Stimulated activated CD4-positive, alpha-beta T cell treated with anti-CD3 and anti-CD28 coated beads, Interleukin-4, amount 100 ng/mL, for 4 hours (primary cell): Measurements from ENCODE around the gene DNAJA2.
A peak's percentile ranks its signal among the peaks of the same experiment; 100 is the strongest.

ENCODE experiments used
- DNase-seq, 2 experiments: peaks; one replicate each; pipeline ENCODE4 v3.0.0-alpha.2; 2020

Gene DNAJA2

DNA sequence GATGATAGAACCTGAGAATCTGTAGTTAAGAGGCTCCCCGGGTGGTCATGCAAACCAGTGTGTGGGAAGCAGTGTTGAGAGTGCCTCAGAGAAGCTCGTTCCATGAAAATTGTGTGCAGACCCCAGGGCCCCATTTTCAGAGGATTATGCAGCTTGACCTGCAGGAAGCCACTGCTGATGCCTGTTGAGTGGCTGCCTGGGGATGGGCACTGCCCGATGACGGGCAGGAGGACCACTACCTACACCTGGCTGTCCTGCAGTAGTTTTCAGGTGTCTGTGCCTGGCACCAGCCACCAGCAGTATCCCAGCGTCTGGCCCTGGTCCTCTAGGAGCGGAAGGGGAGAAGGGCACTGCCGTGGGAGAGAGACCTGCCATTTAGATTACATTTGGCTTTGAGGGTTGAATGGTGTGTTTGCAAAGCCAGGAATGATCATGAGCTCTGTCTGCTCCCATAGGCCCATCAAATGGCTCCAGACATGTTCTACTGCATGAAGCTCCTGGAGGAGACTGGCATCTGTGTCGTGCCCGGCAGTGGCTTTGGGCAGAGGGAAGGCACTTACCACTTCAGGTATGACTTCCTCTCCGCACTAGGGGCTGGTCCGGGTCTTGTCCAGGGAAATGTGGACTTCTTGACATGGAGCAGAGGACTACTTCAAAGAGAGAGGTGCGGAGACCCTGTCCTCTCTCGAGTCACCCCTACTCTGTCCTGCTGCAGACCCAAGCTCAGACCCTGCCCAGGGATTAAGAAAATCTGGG lies 46.8 kb downstream of the DNAJA2 start:
- DNase-seq, result no peak

DNA sequence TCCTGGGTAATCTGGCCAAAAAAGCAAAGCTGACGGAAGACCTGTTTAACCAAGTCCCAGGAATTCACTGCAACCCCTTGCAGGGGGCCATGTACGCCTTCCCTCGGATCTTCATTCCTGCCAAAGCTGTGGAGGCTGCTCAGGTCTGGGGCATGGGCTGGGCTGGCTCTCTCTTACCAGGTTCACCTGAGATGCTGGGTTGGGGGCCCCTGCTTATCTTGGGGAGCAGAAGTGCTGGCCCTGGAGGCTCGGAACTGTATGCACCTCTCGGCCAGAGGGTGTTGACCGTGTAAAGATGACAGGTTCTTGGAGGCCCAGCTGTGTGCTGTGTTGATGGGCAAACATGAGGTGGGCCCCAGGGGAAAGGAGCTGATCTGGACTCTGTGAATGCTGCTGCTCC lies 49.1 kb downstream of the DNAJA2 start:
- DNase-seq, result no peak

DNA sequence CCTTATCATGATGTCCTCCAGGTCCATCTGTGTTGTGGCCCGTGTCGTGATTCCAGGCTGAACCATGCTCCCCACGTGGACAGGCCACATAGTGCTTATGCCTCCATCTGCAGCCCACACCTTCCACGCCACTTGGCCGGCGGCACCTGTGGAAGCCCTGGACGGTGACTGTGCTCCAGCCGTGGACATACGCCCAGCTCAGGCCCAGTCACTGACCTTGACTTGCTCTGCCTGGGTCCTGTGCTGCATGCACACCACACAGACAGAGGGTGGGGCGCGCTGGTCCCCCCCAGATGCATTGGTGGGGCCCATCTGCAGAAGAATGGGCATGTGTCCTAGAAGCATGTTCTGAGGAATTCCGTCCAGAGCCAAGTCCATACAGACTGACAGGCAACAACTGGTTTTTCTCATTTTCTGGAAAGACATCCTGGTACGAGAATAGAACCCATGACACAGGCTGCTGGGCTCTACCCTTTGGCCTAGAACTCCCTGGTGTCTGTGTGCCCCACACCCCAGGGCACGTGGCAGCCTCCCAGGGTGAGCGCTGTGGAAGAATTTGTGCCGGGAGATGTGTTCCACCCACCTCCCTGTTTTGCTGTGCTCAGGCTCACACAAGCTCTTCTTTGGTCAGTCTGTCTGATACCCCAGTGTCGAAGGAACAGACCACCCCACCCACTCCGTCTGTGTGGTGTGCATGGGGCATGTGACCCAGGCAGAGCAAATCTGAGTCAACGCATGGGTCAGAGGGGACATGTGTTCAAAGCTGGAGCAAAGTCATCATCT lies 49.8 kb downstream of the DNAJA2 start:
- DNase-seq, result no peak

DNA sequence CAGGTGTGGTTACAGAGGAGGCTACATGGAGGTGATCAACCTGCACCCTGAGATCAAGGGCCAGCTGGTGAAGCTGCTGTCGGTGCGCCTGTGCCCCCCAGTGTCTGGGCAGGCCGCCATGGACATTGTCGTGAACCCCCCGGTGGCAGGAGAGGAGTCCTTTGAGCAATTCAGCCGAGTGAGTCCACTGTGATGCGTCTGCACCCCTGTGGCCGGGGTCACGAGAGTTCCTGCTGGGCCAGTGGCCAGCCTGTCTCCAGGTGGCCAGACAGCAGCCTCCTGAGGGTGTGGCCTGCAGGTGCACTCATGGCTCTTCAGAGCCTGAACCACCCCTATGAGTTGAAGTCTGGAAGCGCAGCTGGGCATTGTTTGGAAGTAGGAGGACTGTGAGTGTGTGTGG lies 51.2 kb downstream of the DNAJA2 start:
- DNase-seq, result no peak

- DNase-seq, result no peak
These were observed 52.9 kb downstream of the DNAJA2 start for GRCh38 chr16:46920402-46921068.

GRCh38 chr16:46918905-46919792 lies 54.3 kb downstream of the DNAJA2 start:
- DNase-seq, result no peak

DNA sequence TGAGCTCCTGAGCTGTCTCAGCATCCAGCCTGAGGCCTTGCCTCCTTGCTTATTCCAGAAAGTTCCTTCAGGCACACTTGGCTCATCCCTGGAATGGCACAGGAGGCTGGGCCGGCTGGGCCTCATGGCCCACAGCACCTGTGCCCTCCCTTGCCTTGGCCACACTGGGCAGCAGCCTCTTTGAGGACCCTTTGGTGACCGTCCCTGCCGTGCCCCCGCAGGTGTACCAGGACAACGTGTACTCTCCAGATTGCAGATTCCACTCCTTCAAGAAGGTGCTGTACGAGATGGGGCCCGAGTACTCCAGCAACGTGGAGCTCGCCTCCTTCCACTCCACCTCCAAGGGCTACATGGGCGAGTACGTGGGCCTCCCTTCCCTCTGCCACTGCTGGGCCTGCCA lies 55.1 kb downstream of the DNAJA2 start:
- DNase-seq, result no peak

- DNase-seq, result no peak
These were observed 56.5 kb downstream of the DNAJA2 start for GRCh38 chr16:46916980-46917379.

DNA sequence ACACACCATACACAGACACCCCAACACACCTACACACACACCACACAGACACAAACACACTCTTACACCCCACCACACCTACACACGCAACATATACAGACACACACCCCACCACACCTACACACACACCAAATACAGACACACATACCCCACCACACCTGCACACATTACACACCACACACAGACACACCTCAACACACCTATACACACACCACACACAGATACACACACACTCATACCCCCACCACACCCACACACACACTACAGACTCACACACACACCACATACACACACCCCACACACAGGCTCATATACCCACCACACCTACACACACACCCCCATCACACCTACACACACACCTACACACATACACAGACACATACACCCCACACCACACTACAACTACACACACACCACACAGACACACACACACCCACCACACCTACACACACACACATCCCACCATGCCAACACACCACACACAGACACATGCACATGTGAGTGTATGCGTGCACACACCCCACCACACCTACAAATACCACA lies 57.9 kb downstream of the DNAJA2 start:
- DNase-seq, result no peak

- no peak for DNase-seq
These were observed 58.8 kb downstream of the DNAJA2 start for GRCh38 chr16:46914556-46915201.

DNA sequence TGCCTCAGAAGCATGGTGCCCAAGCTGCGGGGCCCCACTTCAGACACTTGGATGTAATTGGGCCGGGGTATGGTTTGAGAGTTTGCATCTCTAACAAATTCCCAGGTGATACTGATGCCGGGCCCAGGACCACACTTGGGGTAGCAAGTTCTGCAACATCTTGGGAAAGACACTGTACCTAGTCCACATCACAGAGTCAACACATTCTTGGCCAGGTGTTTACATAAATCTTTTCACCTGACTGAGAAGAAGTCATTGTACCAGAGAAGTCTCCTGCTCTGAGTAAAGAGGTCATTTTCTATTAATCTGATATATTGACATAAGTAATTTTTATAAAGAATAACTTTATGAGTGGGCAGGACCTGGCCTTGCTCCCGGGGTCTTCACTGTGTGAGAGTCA lies 61.8 kb downstream of the DNAJA2 start:
- no peak for DNase-seq

DNA sequence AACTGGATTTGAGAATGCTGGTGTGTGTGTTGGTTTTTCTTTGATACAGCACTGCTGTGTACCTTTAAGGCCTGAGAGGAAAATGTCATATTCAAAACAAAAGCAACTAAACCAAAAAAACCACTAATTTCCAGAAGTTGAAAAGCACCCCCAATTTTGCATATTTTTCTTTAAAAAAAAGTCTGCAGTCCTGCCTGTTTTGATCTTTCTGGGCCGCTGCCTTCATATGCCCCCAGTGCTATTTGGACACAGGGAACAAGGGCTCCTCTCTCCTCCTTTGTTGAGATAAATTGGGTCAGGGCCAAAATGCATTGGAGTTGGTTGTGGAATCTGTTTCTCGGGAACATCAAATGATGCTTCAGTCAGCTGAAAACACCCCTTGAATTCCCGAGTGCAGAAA lies 62.4 kb downstream of the DNAJA2 start:
- DNase-seq, result no peak

DNA sequence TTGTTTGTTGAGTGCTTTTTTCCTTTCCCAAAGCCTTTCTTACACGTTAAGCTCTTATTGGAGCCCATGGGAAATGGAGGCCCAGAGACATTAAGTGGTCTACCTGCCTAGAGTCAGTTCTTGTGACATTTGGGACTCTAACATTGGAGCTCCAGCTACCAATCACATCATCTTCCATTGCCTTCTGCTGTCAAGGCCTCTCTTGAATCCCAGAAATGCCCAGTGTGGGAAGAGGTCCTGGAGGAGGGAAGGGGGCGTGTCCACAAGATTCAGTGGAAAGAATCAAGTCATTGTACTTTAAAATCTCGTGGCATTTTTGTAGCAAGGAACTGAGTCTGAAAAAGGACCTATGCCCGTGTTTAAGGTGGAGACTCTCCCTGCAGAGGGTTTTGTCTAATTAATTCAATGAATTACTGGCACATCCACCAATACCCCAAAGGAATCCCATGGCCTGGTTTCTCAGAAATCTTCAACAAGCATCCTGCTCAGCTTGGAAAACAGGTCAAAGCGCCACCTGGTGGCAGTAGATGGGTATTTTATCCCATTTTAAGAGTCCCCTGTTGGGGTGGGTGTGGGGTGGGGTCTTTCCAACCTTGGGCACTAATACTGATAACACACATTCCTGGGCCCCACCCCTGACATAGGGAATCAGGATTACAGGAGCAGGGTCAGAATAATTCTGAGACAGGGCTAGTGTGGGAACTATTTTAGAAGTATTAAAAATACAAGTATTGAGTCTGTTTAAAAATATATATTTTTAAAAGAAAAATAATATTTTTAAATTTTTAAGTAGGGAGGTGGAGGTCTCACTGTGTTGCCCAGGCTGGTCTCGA lies 64.7 kb downstream of the DNAJA2 start:
- peak; percentile 28 to 57 for DNase-seq

GRCh38 chr16:46907061-46907774 lies 66.3 kb downstream of the DNAJA2 start:
- no peak for DNase-seq

- DNase-seq, result no peak
These were observed 67.0 kb downstream of the DNAJA2 start for GRCh38 chr16:46906360-46907060.
